ENCODE measurements around the gene RIOX2. TPM values are rescaled to one million over a fixed set of nuclear protein-coding genes. Genes with fewer than 3 reads are reported as not detected.
"Not testable (repeated sequence)": the region's sequence is repeated elsewhere in the genome, so short reads cannot be mapped to it uniquely, and the experiment has no call there.

RIOX2 gene
- total RNA-seq, 1 donor from 2014 or later: 24.0 TPM

DNA sequence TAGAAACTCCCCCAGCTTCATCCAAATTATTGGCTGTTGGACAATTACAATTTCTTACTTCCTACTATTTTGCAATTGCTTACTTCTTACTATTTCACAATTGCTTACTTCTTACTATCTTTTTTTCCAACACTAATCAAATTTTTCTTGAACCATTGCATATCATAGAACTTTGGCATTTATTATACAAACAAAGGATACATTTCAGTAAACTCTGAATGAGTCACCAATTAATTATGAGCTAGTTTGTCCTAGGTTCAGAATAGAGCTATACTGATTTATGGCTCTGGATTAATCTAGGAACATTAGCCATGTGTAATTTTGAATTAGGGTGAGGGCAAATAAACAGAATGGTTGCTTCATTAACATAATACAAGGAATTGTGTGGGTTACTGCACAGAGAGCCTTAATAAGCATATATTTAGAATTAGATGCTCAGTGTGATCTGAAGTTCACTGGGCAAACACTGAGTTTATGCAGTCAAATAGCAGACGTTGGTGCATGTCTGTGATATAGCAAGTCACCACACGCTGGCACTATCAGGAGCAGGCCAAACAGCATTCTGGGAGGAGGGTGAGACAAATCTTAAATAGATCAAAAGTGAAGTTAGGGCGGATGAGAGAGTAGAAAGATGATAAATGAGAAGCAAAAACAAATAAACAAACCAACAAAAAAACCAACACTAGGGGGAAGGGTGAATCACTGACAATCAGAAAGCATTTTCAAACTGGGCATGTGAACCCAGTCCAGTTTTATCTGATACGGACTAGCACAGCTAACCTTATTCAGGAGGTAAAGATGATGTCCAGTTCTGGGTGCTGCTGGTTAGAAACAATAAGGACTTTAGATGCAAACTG, 41.4 kb upstream of the RIOX2 start:
- H3K4me1 Mint-ChIP-seq (ENCODE audit: unreplicated experiment): no peaks in the 10 kb centered on the region
- H3K27ac Mint-ChIP-seq (ENCODE audit: unreplicated experiment): no peak overlapping the region
- peaks cover 53% of the 10 kb centered on the region for H3K27me3 Mint-ChIP-seq (ENCODE audit: unreplicated experiment)
- no peaks in the 10 kb centered on the region for H3K9me3 Mint-ChIP-seq (ENCODE audit: unreplicated experiment)
- TF ChIP-seq CTCF (IDR thresholded peaks at IDR 0.05): no peak
- DNase-seq (ENCODE audit: extremely low spot score, unreplicated experiment): no peak
- H3K4me3 Mint-ChIP-seq (ENCODE audit: unreplicated experiment): no peak overlapping the region
- H3K36me3 Mint-ChIP-seq (ENCODE audit: unreplicated experiment): no peaks in the 10 kb centered on the region

DNA sequence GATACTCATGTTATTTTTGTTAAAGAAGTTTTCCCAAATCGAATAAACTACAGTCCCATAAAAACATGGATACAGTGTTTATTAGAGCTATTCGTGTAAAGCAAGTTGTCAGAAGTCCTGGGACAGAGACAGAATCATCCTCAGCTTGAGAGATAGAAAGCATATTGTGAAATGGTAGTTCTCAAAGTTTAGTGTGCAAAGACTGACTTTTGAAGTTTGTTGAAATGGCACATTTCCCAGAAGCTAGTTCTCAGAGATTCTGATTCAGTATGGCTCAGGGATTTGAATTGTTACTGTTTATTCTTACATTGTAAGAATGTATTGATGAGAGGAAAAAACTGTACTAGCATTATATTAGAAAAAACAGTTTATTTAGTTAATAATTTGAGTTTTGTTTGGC, 40.7 kb upstream of the RIOX2 start:
- Mint-ChIP-seq H3K9me3 (ENCODE audit: unreplicated experiment) (no peaks in the 10 kb centered on the region), H3K4me1 (ENCODE audit: unreplicated experiment) (no peaks in the 10 kb centered on the region), H3K36me3 (ENCODE audit: unreplicated experiment) (no peaks in the 10 kb centered on the region), H3K27me3 (ENCODE audit: unreplicated experiment) (peaks cover 53% of the 10 kb centered on the region), H3K4me3 (ENCODE audit: unreplicated experiment) (no peak overlapping the region), H3K27ac (ENCODE audit: unreplicated experiment) (no peak overlapping the region)
- no peak for TF ChIP-seq CTCF (IDR thresholded peaks at IDR 0.05)
- no peak for DNase-seq (ENCODE audit: extremely low spot score, unreplicated experiment)

DNA sequence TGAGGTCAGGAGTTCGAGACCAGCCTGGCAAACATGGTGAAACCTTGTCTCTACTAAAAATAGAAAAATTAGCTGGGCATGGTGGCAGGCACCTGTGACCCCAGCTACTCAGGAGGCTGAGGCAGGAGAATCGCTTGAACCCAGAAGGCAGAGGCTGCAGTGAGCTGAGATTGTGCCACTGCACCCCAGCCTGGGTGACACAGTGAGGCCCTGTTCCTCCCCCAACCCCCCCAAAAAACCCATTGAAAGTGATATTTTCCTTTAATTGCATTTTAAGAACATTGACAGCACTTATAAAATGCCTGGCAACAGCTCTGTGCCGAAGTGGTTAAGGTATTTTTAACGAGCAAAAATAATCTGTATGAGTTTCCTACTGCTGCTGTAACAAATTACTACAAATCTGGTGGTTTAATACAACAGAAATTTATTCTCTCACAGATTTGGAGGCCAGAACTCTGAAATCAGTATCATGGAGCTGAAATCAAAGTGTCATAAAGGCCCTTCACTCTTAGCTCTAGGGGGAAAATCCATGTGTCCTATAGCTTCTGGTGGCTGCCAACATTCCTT, 38.7 kb upstream of the RIOX2 start:
- H3K4me1 Mint-ChIP-seq (ENCODE audit: unreplicated experiment); H3K9me3 Mint-ChIP-seq (ENCODE audit: unreplicated experiment); H3K36me3 Mint-ChIP-seq (ENCODE audit: unreplicated experiment); H3K4me3 Mint-ChIP-seq (ENCODE audit: unreplicated experiment); H3K27ac Mint-ChIP-seq (ENCODE audit: unreplicated experiment); DNase-seq (ENCODE audit: extremely low spot score, unreplicated experiment): not testable (repeated sequence)
- H3K27me3 Mint-ChIP-seq (ENCODE audit: unreplicated experiment): peaks cover 51% of the 10 kb centered on the region

GRCh38 chr3:98010194-98010882, 38.1 kb upstream of the RIOX2 start:
- Mint-ChIP-seq H3K9me3 (ENCODE audit: unreplicated experiment) (no peaks in the 10 kb centered on the region), H3K36me3 (ENCODE audit: unreplicated experiment) (no peaks in the 10 kb centered on the region), H3K27ac (ENCODE audit: unreplicated experiment) (no peak overlapping the region), H3K27me3 (ENCODE audit: unreplicated experiment) (peaks cover 47% of the 10 kb centered on the region), H3K4me1 (ENCODE audit: unreplicated experiment) (no peaks in the 10 kb centered on the region), H3K4me3 (ENCODE audit: unreplicated experiment) (no peak overlapping the region)
- TF ChIP-seq CTCF (IDR thresholded peaks at IDR 0.05): no peak
- no peak for DNase-seq (ENCODE audit: extremely low spot score, unreplicated experiment)

DNA sequence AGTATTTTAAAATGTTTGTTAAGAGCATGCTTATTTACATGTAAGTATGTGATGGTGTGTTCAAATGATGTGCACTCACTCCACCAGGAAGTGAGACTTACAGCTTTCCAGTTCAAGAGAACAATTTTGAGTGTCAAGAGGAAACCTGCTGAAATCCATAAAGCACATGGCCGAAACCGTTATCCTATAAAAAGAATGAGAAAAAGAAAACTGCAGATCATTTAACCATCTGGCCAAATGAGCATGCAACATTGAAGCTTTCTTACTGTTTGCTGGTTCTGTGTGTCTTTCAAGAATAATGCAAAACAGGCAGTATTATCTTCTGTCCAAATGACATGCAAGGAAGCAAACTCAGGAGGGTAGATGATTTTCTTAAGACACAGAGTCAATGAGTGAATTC, 36.6 kb upstream of the RIOX2 start:
- no peaks in the 10 kb centered on the region for H3K36me3 Mint-ChIP-seq (ENCODE audit: unreplicated experiment)
- no peak overlapping the region for H3K27ac Mint-ChIP-seq (ENCODE audit: unreplicated experiment)
- TF ChIP-seq CTCF (IDR thresholded peaks at IDR 0.05): no peak
- no peaks in the 10 kb centered on the region for H3K9me3 Mint-ChIP-seq (ENCODE audit: unreplicated experiment)
- H3K4me1 Mint-ChIP-seq (ENCODE audit: unreplicated experiment): no peaks in the 10 kb centered on the region
- peaks cover 39% of the 10 kb centered on the region for H3K27me3 Mint-ChIP-seq (ENCODE audit: unreplicated experiment)
- H3K4me3 Mint-ChIP-seq (ENCODE audit: unreplicated experiment): no peak overlapping the region
- DNase-seq (ENCODE audit: extremely low spot score, unreplicated experiment): no peak
